ENCODE data around the gene SMARCD3.

Gene SMARCD3

DNA sequence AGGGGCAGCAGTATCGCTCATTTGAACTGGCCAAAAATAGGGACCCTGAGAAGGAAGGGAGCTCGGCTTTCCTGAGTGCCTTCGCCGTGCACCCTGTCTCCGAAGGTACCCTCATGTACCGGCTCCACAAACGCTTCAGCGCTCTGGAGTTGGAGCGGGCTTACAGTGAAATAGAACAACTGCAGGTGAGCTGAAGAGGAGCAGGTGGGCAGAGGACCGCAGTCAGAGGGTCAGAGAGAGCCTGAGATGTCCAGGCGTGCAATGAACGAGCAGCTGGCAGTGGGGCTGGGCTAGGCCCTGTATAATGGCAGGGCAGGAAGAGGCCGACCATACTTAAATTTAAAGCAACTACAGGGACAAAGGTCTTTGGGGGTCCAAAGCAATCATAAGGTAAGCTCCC, 12.1 kb downstream of the SMARCD3 start:
- no peak for DNase-seq (ENCODE audit: low spot score)

DNA sequence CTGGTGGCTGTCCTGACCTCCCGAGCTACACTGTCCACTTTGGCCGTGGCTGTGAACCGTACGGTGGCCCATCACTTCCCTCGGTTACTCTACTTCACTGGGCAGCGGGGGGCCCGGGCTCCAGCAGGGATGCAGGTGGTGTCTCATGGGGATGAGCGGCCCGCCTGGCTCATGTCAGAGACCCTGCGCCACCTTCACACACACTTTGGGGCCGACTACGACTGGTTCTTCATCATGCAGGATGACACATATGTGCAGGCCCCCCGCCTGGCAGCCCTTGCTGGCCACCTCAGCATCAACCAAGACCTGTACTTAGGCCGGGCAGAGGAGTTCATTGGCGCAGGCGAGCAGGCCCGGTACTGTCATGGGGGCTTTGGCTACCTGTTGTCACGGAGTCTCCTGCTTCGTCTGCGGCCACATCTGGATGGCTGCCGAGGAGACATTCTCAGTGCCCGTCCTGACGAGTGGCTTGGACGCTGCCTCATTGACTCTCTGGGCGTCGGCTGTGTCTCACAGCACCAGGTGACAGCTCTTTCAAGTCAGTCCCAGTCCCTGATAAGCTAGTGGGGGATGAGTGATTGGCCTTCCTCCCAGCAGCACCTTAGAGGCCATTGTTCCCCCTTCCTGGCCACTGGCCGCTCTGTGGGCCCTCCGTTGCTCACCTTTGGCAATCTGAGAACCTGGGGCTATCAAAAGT, 13.3 kb downstream of the SMARCD3 start:
- DNase-seq (ENCODE audit: low spot score), result no peak

DNA sequence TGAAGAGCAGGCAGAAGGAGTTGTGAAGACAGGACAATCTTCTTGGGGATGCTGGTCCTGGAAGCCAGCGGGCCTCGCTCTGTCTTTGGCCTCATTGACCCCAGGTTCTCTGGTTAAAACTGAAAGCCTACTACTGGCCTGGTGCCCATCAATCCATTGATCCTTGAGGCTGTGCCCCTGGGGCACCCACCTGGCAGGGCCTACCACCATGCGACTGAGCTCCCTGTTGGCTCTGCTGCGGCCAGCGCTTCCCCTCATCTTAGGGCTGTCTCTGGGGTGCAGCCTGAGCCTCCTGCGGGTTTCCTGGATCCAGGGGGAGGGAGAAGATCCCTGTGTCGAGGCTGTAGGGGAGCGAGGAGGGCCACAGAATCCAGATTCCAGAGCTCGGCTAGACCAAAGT, 14.7 kb downstream of the SMARCD3 start:
- no peak for DNase-seq (ENCODE audit: low spot score)

DNA sequence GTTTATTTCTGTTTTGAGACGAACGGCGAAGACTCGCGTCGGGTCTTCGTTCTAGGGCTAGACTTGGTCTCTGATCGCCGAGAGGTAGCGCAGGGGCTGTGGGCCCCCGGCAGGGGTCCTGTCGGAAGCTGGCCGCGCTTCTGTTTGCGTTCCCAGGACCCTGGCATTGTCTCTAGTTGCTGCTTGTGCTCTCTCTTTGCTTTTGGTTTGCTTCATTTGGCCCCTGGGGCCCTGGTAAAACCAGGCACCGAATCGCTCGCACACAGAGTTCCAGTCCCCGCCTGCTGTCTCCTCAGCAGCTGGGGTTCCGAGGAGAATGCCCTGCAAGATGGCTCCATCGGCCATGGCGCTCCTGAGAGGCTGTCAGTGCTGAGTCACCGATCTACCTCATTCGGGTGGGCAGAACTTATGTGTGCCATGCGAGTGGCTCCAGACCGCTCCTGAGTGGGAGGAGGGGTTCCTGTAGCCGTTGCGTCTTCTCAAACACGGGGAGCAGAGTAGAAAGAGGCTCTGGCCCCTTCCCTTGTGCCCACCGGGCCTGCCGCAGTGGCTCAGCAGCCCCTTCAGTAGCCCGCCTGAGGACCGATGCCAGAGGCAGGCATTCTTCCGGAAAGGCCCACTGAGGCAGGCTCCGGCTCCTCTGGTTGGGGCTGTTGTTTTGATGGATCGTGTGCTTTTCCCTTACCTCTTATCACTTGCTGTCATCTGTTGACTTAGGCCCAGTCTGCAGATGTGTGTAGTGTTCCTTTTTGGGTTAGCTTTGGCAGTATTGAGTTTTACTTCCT, 15.4 kb downstream of the SMARCD3 start:
- peak; percentile 79 for DNase-seq (ENCODE audit: low spot score)

DNA sequence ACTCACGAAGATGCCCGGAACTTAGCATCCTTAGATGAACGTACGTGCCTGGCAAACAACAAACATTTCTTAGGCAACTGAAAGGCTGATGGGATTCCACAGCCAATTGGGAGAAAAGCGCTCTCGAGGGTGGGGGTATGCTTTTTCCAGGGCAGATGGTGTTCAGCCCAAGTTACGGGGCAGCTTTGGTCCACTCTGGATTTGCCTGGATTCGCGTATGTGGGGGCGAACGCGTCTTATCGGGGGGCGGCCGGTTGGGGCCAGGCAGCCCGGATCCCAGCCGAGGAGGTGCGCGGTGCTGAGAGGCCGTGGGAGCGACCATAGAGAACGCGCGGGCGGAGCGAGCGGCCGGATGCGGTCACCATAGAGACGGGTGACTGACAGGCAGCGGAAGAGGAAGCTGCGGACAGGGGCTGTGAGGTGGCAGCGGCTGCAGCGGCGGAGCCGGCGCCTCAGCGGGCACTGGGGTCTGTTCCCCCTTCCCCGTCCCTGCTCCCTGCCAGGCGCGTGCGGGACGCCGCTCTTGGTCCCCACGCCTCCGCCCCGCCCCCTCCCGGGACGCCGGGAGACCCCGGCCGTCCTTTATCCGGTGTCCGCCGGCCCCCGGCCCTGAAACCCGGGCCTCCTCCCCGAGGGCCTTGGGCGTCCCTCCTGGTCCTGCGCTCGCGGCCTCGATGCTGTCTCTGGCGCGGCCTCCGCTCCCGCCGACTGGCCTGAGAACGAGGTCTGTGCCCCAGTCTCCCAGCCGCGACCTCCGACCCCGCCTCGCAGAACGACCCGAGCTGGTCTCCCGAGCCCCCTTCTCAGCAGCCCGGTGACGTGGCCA, 16.2 kb downstream of the SMARCD3 start, which contains the start of gene CHPF2:
CHPF2 (plus strand) TSS at position 393 of the 826 bp plus-strand sequence. CDS start 1,529 bp downstream, outside the sequence.
- peak; percentile 96 for DNase-seq (ENCODE audit: low spot score)

DNA sequence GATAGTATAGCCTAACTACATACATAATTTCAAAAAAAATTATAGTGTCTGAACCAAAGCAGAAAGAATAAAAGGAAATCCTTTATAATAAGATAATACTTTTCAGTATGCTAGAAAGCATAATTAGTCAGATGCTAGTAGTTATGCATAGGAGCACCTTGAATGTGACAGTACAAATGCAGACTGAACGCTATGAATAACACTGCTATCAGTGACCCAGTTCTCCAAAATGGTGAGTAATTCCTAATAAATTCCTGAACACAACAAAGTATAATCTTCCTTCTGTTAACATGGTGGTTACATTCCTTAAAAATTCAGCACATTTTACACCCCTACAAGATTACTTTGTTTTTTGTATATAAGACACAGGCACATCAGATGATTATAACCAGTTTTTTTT, 17.4 kb downstream of the SMARCD3 start:
- no peak for DNase-seq (ENCODE audit: low spot score)

DNA sequence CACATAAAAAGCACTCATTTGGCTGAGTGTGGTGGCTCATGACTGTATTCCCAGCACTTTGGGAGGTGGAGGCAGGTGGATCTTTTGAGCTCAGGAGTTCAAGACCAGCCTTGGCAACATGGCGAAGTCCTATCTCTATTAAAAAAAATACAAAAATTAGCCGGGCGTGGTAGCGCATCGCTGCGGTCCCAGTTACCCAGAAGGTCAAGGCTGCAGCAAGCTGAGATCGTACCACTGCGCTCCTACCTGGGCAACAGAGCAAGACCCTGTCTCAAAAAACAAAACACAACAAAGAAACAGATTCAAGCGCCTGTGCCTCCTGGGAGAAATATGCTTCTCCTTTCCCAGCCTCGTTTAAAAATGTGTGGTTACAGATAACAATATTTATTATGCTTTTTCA, 19.2 kb downstream of the SMARCD3 start:
- no peak for DNase-seq (ENCODE audit: low spot score)

DNA sequence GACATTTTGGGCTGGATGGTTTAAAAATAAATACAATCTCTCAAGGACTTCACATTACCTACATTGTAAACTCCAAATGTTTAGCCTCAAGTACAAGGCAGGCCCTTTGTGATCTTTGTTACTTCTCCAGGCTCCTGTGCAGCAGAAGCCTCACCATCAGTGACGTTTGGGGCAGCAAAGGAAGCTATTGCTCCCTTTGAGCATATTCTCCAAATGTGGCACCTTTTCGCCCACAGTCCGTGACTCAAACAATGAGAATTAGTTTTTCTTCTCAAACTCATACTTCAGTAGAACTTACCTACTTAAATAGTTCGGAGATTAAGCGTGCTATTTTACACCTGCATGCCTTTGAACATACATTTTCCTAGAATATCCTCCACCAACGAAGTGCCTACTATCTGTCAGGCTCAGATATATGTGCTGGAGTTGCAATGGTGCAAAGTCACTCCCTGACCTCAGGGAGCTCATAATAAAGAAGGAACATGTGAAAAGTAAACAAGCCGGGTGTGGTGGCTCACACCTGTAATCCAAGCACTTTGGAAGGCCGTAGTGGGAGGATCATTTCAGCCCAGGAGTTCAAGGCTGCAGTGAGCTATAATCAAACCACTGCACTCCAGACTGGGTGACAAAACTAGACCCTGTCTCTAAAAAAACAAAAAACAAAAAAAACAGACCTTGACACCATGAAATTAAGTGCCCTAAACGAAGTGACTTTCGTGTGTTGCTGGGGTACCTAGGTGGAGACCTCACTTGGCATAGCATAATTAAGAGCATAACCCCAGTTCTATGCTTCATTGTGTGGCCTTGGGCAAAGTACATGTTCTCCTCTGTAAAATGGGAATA, 20.2 kb downstream of the SMARCD3 start:
- no peak for DNase-seq (ENCODE audit: low spot score)

DNA sequence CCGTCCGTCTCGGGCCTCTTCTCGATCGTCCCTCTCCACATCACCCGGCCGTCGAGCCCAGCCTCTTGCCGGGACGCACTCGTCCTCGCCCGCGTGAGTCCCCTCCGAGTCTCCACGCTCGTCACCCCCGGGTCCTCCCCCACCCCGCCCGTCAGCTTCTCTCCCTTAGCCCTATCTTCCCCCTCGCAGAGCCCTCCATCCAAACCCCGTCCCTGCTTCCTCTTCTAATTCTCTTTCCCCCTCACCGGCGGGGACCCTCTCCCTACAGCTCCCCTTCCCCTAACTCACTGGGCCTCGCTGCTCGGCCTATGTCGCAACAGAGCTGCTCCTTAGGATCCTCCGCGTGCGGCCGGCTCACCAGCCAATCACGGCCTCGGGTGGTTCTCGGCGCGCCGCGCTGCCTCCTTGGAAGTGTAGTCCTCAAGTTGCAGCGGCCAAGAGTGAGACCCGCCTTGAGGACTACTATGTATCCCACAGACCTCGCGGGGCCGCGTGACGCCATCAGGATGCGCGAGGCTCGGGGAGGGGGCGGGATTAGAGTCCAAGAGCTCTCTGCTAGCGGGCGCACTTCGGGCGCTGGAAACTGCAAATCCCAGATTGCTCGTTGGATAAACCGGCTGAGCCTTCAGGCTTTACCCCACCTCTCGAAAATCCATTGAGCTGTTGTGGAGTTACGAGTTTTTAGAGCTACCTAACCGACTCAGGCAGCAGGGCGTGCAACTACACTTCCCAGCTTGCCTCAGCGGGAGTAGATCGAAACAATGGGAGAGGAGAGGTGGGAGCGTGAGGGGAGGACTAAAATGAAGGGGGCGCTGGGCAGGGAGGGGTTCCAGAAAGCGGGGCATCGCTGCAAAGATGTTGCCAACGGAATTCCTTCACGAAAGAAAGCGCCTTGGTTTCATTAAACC, 21.4 kb downstream of the SMARCD3 start, which contains the start of gene ABCF2:
ABCF2 (minus strand) TSS at position 331 of the 908 bp plus-strand sequence. CDS start 747 bp downstream, outside the sequence.
- DNase-seq (ENCODE audit: low spot score), result peak; percentile 99

DNA sequence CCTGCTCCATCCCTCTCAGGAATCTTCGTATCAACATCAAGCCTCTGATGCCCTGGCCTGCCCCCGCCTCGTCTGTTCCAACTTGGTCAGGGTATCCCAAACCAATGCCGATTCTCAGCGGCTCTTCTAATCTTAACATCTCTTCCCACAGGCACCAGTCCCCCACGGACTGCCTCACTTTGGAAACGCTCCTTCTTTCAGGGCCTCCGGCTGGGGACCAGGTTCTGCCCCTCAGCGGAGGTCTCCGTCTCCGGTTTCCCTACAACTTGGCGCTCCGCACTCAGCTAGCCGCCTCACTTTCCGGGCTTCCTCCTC, 22.0 kb downstream of the SMARCD3 start:
- no peak for DNase-seq (ENCODE audit: low spot score)

DNA sequence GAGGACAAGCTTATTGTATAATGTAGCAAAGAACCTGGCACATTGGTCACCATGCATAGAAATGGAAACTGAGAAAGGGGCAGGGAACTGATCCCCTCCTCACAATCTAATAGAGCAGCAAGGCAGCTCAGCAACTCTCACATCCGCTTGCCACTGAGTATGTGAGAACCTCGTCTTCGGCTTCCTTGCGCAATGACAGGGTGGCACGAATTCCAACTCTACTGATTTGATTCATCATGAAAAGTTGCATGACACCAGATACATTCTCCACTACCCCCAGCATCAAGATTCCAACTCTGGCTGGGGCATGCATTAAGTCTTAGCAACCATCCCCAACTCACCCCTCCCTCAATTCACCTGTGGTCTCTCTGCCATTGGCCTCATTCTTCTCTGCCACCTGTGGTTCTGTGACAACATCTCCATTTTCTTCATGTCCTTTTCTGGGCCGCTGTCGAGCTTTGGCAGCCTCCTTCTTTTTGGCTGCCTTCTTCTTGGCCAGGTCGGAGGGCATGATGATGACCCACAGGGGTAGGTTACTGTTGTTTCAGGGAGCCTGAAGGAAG, 22.5 kb downstream of the SMARCD3 start:
- no peak for DNase-seq (ENCODE audit: low spot score)

DNA sequence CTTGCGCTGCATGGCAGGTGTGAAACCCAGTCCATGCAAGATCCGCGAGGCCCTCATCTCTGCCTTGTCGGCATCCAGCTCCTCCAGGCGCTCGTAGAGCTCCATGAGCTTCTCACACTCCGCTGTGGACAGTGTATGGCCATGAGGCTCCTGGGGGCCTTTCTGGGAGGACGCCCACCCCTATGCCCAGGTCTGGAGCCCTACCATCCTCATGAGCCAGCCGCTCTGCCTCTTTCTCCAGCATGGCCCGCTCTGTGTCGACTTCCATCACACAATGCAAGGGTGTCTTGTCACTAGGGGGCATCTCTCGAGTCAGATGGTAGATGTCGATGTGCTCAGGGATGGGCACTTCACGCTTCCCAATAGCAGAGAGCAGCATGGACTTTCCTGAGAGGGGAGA, 24.8 kb downstream of the SMARCD3 start:
- DNase-seq (ENCODE audit: low spot score), result no peak

DNA sequence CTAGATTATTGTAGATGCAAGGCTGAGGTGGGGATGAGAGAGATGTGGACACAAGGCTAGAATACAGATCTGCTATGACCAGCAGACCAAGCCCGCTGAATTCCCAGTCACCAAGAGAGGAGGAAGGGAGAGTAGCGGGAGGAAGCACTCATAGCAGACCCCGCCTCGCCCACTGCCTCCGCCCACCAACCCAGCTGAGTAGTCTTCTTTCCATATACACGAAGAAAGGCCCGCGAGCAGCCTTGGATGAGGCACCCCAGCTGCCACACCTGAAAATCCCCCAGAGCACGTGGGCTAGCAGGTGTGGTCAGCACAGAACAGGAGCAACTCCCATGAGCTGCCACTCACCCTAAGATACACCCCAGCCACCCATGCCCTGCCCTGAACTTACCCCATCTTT, 30.3 kb downstream of the SMARCD3 start:
- DNase-seq (ENCODE audit: low spot score), result no peak

DNA sequence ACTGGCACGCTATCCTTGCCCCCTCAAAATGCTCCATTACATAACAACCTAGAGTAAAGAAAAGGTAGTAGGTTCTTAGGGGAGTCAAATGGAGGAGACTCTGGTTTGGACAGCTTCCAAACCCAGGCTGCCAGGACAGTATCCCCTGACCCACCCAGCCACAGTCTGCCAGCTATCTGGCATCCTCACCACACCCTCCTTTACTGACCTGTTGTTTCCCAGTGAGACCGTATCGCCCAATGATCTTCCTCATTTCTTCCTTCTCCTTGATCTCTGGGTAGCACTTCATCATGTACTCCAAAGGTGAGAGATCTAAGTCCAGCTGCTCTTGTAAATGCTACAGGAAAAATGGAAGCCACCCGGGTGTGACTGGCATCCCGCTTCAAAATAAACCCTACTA, 33.1 kb downstream of the SMARCD3 start:
- DNase-seq (ENCODE audit: low spot score), result no peak

DNA sequence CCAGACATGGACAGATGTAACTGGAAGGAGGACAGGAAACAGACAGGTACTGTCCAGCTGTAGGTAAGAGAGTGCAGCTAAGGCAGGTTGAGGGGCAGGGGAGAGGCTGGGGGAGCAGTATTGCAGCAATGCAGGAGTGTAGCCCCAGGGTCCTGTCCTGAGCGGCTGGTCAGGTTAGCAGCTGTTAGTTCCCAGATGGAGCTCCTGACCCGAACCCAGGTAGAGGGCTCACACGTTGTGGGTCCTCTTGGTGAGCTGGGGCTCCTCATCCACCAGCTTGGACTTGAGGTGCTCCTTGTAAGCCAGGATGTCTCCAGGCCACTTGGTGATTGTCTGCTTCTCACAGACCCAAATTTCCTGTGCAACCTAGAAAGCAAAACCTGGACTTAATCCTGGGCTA, 34.7 kb downstream of the SMARCD3 start:
- DNase-seq (ENCODE audit: low spot score), result no peak

DNA sequence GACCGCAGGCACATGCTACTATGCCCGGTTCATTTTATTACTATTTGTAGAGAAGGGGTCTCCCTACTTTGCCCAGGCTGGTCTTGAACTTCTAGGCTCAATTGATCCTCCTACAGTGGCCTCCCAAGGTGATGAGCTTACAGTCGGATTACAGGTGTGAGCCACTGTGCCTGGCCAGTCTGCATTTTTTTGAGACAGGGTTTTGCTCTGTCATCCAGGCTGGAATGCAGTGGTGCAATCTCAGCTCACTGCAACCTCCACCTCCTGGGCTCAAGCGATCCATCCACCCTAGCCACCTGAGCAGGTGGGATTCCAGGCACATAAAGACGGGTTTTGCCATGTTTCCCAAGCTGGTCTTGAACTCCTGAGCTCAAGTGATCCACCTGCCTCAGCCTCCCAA, 35.9 kb downstream of the SMARCD3 start:
- DNase-seq (ENCODE audit: low spot score), result no peak

DNA sequence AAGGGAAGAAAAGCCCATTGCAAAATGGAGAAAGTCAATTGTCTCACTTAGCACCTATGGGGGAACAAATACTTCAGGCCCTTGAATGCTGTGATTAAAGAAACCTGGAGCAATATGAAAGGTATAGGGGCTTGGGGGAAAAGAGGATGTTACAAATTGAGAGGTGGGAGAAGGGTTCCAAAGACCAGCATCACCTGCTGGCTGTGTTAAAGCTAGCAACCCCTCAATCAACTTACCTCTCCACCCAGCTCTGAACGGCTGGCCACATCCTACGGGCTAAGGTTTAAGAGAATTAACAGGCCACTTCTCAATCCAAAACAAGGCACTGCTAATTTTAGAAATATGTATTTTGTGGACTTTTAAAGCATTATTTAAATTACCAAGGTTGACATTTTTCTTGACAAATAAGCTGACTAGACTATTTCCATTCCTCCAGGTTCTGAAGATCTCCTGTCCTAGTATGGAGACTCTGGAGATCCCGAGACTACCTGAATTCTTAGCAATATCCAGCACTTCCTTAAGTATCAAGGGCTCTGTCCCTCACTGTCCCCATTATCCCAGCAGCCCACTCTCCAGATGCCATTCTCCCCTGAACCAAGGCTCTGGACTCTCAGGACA, 37.2 kb downstream of the SMARCD3 start:
- DNase-seq (ENCODE audit: low spot score), result no peak

DNA sequence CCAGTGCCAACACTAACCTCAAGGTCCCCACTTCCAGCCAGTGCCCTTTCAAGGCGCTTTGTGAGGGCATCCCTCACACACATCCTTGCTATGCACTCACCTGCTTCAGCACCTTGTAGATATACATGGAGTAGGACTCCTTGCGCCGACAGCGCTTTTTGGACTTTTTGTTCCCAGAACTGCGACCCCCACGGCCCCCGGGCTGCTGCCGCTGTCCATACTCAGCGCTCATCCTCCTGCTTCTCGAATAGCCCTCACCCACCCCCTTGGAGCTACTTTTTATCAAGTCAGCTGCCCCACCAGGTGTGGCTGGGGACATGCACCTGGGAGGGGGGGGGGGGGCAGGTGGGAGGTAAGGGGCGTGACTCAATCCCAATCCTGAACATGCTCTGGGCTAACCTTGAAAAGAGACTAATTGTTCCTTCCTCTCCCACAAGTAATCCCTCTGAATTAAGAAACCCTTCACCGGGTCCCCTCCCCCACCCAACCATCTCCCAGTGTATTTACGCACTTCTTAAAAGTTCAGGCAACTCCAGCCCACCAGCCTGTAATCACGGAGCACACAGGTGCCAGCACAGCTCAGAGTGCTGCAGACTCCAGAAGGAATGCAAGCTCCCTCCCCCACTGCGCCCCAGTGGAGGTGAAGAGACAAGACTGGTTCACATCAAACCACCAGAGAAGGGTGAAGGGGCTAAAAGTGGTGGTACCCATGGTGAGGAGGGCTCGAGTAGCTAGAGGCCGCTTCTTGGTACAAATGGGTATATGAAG, 38.2 kb downstream of the SMARCD3 start, which contains the start of gene H2BK1:
H2BK1 (minus strand) TSS at position 402 of the 768 bp plus-strand sequence; CDS start at position 232, 170 bp downstream.
- DNase-seq (ENCODE audit: low spot score), result no peak

DNA sequence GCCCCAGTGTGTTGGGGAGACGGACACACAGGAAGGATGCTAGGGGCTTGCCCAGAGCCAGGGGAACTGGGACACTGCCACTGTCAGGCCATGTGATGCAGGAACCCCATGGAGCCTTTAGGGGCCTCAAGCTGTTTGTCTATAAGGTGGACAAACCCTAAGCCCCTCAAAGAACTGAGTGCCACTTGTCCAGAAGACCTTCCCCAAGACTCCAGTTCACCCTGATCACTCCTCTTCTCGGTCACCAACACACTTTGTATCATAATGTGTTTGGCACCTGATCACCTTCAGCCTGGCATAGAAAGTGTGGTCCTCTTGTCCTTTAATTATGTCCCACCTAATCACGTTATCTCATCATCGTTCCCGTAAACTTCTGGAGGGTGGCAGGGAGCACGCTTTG, 38.9 kb downstream of the SMARCD3 start:
- DNase-seq (ENCODE audit: low spot score), result no peak
